COLO829 (cell line): ENCODE results near the gene CHSY1.
A peak's percentile ranks its signal among the peaks of the same experiment; 100 is the strongest.
"Not testable (repeated sequence)": the region's sequence is repeated elsewhere in the genome, so short reads cannot be mapped to it uniquely, and the experiment has no call there.

Experiments used
- DNase-seq: peaks from one replicate; pipeline ENCODE4 v3.0.0; 2012; ENCODE audit warnings: low spot score

Gene CHSY1

DNA sequence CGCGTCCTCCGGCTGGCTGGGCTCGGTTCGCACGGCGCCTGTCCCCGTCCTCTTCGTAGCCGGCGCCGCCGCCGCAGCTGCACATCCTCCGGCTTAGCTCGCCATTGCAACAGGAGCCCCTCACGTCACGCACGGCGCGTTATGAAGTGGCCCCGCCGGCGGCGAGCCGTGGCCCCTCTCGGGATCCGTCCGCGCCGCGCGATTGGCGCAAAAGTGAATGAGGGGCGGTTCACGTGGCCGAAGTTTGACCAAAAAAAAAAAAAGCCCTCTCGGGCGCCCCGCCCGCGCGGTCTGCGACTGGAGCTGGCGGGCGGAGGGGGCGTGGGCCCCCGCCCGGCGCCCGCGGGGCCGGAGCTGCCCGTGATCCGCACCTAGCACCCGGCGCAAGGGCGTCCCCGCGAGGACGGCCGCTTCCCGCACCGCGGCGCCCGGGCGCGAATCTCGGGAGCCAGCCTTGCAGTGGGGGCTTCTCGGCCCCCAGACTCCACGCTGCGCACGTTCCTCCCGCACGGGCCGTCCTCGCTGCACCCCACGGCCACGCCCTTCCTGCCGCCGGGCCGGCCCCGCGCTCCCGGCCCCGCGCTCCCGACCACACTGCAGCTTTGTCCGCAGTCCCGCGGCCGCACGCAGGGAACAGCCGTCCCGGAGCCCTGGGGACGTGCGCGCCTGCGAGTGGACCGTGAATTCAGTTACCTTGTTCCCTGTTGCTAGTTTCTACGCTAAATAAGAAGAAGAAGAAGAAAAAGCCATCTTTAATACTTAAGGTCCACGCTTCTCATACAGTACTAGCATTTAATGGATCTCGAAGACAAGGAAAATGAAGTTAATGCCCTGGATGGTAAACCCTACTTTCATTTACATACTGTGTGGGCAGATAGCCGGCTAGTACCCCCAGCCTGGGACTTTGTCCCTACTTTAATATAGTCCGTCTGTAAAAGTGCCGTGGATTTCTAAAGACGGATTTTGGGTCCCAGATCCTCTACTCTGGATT is at the start of gene CHSY1:
Gene CHSY1, minus strand, starts transcription at position 219 of the 991 bp plus-strand sequence. CDS start 592 bp downstream, outside the sequence.
- DNase-seq = peak; percentile 83

DNA sequence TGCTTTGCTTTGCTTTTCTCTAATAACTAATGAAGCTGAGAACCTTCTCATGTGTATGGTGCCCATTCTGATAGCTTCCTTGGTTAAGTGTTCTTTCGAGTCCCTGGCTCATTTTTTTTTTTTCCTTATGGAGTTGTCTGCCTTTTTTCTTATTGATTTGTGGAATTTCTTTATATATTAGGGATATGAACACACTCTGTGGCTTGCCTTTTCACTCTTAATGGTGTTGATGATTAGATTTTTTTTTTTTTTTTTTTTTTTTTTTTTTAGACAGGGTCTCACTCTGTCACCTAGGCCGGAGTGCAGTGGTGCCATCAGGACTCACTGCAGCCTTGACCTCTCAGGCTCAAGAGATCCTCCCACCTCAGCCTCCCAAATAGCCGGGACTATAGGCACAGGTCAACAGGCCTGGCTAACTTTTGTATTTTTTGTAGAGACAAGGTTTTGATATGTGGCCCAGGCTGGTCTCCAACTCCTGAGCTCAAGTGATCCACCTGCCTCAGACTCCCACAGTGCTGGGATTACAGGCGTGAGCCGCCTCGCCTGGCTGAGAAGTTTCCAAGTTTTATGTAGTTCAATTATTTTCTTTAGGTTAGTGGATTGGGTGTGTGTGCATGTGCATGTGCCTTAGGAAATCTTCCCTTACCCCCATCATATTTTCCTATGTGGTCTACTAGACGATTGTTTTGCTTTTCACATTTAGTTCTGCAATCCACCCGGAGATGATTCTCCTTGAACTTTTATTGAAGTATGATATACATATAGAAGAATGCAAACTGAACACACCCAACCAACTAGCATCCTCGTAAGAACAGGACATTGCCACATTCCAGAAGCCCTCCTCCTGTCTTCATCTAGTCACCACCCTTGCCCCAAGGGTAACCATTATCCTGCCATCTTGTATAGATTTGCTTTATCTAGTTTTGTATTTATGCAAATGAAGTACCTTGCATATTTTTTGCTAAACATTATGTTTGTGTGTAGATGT is 44.9 kb upstream of the CHSY1 start:
- no peak for DNase-seq

DNA sequence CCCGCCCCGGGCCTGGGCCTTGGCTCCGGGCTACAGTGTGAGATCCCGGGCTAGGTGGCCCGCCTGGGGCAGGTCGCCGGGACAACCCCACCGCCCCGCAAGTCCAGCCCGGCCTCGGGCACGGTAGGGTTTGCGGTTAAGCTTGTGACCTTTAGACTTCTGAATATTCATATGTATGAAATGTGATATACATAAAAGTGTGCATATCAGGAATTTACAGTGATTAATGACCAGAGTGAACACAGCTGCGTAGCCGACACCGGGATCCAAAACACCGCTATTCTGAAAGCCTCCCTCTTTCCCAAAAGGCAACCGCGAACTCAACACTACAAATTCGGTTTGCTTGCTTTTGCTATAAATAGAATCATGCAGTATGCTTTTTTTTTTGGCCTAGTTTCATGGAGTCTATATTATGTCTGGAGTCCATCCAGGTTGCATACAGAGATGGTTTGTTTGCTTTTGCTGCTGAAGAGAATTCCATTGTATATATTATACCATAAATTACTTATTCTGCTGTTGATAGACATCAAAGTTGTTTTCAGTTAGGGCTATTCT is 43.8 kb upstream of the CHSY1 start:
- DNase-seq = peak; percentile 24

DNA sequence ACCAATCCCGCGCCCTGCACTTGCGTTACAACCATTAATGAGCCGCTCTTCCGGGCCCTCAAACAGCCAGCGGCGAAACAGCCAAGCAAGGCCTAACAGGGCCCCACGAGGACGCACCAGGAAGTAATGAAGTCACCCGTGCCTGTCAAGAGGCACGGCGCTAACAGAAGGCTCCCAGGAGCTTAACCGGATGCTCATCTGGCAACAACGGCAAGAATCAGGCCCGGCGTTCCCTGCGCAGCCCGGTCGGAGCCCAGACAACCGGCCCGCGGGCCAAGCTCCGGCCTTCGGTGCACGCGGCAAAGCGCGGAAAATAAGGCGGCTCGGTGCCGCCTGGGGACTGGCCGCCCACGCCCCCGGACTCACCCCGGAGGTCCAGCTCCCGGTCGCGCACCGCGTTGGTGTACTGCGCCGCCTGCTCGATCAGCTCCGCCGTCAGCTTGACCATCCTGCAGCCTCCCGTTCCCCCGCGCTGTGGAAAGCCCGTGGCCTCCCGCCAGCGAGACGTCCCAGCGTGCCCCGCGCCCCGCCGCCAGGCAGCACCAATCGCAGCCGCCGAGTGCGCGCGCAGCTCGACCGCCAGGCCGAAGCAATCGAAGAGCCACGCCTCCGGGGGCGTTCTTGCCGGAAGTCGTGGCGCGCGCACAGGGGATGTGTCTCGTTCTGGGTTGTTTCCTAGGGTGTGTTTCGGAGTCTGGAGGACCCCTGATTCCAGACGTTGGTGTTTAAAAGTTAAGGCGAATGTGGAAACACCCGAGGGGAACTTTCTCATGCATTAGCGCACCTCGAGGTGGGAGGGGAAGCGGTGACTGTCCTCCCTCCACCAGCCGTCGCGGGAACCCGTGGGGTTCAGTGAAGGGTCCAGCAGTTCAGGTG is 43.1 kb upstream of the CHSY1 start, which contains the start of gene SNRPA1:
Gene SNRPA1, minus strand, starts transcription at position 518 of the 876 bp plus-strand sequence. Its CDS starts 70 bp downstream, at position 448.
- DNase-seq = peak; percentile 98

GRCh38 chr15:101293122-101293521 is 41.3 kb upstream of the CHSY1 start:
- no peak for DNase-seq

DNA sequence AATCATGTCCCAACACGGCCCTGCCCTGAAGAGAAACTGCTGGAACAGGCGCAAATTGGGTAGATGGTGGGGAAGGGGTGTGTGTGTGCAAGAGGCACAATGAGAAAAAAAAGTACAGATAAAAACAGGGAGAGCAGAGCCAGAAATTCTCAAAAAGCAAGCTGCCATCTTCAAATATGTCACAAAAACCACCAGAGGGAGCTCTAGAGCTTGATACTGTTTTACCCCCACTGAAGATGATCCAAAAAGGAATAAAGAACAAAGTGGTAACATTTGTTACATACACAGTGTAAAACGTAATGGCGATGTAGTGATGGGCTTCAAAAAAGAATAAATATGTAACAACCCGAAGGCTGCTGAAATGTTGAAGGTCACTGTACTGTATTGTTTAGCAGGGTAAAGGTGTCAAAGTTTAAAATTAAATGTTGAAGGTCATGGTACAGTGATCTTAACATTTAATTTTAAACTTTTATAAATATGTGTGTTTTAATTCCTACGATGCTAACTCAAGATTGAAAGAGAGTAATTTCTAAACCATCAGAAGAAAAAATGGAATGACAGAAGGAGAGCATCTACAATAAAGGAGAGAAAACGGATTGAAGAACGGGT is 37.2 kb upstream of the CHSY1 start:
- peak; percentile 81 for DNase-seq

- DNase-seq = not testable (repeated sequence)
Observed at GRCh38 chr15:101287342-101287741, 35.5 kb upstream of the CHSY1 start.

DNA sequence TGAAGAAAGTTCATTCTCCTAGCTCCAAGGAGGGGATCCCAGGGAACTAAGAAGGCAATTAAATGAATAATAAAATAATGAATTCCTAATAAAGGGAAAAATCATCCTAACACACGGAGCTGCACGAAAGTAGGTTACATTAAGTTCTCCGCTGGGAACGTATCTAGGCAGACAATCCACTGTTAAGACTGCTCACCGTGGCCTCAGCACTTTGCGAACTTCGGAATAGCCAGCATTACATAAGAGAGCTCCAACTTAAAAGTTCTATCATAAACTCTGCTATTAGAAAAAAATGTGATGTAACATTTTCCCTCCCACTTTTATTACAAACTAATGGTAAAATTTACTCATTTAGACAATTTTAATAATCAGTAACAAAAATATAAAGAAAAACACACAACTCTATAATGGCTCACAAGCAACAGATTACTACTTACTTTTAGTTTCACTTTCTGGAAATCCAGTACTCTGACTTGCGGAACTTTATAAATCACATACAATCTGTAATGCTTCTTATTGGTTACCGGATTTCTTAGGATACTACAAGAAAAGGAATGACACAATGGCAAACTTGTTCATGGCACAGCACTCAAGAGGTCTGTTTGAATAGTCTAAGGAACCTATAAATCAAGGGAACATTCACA is 34.7 kb upstream of the CHSY1 start:
- DNase-seq = no peak

DNA sequence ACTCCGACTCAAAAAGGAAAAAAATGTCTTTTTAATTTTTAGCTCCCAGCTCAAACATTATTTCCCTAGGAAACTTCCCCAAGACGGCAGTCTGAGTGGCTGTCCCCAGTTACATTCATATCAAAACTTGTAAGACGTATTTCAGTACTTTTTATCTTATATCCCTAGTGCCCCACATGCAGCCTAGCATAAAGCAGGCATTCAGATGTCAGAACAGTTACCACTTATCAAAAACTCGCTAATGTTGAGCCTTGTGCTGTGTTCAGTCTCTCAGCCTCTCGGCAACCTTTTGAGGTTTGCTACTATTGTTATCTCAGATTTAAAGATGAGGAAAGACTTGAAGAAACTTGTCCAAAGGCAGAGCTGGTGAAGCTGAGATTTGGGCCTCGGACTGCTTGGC is 32.1 kb upstream of the CHSY1 start:
- DNase-seq = no peak

DNA sequence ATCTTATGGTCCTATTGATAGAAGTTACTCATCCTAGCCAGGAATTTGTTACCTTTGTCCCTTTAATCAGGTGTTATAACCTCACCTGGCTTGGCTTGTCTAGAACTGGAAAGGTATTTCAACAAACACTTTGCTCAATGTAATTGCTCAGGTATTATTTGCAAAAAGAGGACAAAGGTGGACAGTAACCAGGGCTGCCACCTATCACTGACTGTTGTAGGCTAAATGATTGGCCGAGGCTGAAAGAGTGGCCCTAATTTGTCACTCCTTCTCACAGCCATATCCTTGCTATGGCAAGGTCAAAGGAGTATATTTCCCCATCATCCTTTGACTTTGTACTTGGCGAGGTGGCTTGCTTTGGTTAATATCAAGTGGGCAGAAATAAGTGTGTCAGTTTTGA is 28.2 kb upstream of the CHSY1 start:
- DNase-seq = no peak

GRCh38 chr15:101277943-101278564 is 26.2 kb upstream of the CHSY1 start:
- no peak for DNase-seq

GRCh38 chr15:101277038-101277822 is 25.4 kb upstream of the CHSY1 start, which contains the start of gene SELENOS:
SELENOS (minus strand) TSS chr15:101277485; CDS start chr15:101277417, 68 bp downstream.
- peak; percentile 79 for DNase-seq

- no peak for DNase-seq
Observed at GRCh38 chr15:101276501-101277037, 24.7 kb upstream of the CHSY1 start.

DNA sequence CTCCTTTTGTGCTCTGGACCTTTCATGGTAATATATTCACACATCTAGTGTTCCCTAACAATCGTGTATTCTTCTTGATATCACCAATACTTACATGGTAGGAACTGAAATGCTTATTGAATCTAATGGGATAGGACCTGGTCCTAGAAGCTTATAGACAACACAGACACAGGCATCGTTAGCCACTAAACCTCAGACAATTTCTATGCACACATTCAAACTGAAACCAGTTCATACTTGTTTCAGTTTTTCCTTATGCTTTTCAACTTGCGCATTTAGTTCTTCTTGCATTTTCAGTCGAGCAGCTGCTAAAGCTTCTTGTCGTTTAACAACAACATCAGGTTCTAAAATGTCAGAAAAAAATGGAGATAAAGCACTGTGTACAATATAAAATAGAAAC is 23.2 kb upstream of the CHSY1 start:
- no peak for DNase-seq

DNA sequence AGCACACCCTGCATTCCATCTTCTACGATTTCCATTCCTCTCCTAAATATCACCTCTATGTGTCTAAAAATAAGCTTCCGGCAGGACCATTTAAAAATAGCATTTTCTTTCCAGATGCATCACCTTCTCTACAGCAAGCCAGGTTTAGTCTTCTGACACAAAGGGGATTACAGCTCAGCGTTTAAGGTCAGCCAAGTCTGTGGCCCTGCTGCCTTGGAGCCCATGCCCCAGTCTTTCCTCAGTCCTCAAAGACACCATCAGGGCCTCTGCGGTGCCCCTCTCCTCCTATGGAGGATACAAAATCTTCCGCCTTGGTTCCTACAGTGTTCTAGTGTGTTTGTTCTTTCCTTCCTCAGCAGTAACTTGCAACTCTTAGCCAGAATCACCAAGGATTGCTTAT is 21.7 kb upstream of the CHSY1 start:
- DNase-seq = no peak

DNA sequence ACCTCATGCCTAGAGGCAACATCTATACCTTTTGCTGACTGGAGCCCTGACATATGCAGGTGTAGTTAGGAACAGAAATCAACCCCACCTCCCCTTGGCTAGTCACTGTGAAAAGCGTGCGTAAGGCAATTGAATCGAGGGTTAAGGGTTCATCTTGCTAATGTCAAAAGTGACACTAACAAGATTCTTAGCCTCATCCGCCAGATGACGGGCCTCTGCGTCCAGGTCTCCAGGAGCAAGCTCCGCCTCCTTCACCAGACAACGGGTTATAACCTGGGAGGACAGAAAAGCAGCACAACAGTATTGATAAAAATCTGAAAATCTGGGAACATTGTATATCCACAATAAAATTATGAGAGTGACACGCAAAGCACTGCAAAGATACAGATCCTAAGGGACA is 20.7 kb upstream of the CHSY1 start:
- DNase-seq = no peak

DNA sequence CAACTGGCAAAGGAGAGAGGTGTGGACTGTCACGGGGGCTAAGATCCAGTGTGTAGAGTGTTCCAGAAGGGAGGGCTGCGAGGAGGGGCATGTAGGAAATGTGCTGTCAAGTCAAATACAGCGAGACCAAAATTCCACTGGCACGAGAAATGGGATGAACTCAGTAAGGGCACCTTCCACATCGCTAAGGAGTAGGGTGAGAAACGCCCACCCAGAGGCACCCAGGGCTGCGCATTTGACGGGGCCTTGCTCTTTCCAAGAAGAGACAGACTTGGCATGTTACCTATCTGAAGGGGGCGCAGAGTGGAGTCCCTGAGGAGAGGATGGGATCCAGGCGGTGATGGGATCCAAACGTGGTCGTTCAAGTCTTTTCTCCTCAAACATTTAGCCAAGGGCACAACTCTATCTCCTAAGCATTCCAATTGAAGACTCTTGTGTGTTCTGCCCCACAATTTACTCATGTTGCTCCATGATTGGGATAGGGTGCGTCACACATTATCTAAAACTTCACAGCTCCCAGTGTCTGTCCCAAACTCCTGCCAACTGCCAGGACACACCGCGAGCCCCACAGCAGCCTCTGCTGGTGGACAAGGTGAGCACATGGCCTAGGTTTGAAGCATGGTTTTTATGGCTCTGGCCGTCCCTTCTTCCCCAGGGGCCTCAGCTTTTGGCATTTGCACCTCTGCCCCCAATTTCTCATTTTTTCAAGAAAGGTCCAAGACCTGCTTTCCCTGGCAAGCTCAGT is 17.8 kb upstream of the CHSY1 start:
- no peak for DNase-seq
